ENCODE data around the gene POLE. TPM values are rescaled to one million over a fixed set of nuclear protein-coding genes. Genes with fewer than 3 reads are reported as not detected.

Gene POLE
- total RNA-seq, 1 experiment from 2014 or later: 200 TPM

DNA sequence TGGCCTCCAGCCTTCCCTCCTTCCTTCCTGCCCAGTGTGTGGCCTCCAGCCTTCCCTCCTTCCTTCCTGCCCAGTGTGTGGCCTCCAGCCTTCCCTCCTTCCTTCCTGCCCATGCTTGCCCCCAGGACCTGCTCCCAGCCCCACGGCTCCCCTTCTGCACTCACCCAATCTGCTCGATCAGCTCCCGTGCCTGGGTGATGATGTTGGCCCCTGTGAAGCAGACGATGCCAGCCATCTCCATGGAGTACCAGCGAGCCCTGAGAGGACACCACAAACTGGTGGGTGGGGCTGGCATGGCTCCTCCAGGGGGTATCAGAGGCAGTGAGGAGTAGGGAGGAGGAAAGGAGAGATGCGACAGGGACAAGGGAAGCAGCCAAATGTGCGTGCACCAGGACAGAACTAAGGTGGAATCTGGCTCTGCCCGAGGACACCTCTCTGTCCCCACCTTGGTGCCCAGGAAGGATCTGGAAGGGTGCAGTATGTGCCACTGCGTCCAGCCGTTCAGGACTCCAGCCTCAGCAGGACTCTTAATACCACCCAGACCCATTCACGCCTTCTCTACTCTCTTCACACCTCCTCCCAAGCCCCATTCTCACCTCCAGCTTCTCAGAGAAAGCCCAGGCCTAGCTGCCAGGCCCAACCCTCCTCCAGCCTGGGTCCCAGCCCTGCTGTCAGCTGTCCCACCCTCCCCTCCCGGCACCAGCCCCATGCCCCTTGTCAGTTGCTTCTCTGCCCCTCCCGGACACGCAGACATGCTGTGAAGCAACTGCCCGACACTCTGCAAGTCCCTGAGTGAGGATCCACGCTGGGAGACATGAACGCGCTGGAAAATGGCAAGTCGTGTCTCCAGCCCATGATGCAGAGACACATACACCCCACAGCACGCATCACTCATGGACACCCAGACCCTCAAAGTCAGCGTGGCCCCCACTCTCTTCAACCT is 22.7 kb downstream of the POLE start:
- H3K4me1 Mint-ChIP-seq (ENCODE audit: low read depth, unreplicated experiment): no peaks in the 10 kb centered on the region
- intact Hi-C loops (cut with micrococcal nuclease; ENCODE audit: unreplicated experiment): no loop called here
- no TSS peak for BruUV-seq (replicated peaks)
- H3K27ac Mint-ChIP-seq (ENCODE audit: unreplicated experiment): no peak overlapping the region
- CTCF ChIA-PET: no interaction called here
- H3K9me3 Mint-ChIP-seq (ENCODE audit: low read depth, unreplicated experiment): no peaks in the 10 kb centered on the region
- TF ChIP-seq, protein P1, sequence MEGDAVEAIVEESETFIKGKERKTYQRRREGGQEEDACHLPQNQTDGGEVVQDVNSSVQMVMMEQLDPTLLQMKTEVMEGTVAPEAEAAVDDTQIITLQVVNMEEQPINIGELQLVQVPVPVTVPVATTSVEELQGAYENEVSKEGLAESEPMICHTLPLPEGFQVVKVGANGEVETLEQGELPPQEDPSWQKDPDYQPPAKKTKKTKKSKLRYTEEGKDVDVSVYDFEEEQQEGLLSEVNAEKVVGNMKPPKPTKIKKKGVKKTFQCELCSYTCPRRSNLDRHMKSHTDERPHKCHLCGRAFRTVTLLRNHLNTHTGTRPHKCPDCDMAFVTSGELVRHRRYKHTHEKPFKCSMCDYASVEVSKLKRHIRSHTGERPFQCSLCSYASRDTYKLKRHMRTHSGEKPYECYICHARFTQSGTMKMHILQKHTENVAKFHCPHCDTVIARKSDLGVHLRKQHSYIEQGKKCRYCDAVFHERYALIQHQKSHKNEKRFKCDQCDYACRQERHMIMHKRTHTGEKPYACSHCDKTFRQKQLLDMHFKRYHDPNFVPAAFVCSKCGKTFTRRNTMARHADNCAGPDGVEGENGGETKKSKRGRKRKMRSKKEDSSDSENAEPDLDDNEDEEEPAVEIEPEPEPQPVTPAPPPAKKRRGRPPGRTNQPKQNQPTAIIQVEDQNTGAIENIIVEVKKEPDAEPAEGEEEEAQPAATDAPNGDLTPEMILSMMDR (IDR thresholded peaks at IDR 0.05; ENCODE audit: unreplicated experiment): no peak
- peaks cover 35% of the 10 kb centered on the region for H3K36me3 Mint-ChIP-seq (ENCODE audit: insufficient read depth, unreplicated experiment)
- DNase-seq: no peak
- no peak overlapping the region for H3K4me3 Mint-ChIP-seq (ENCODE audit: low read depth, unreplicated experiment)
- H3K27me3 Mint-ChIP-seq (ENCODE audit: unreplicated experiment): no peaks in the 10 kb centered on the region

DNA sequence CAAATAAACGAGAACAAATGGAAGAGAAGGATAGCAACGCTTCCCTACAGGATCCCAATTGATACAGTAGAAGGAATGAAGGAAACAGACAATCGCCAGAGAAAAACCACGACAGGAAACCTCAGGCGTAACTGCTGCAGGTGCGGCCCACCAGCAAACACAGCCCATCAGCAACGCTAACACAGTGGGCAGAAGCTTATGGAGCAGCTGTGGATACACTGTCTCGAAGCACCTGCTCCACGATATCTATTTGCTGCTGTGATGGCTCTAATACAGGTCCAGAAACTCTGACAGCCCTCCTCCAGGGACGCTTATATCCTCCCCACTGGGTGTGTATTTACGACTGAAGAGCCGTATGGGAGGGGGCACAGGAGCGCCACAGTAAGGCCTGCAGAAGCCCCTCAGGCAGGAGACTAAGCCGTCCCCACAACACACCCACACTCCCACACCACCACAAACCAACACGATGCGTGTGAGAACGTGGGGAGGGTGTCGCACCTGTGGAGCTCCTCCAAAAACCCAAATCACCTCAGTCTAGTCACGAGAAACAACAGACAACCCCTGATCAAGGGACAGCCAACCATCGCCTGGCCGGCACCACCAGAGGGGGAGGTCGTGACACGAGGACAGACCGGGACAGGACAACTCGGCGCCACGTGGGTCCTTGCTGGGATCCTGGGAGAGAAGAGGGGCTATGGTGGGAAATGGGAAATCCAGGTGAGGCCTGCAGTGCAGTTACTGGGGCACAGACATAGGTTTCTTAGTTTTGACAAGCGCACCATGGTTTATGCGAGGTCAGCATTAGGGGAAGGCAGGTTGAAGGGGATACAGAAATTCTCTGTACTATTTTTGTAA is 24.0 kb downstream of the POLE start:
- no TSS peak for BruUV-seq (replicated peaks)
- TF ChIP-seq, protein P1 (IDR thresholded peaks at IDR 0.05; ENCODE audit: unreplicated experiment): no peak
- DNase-seq: no peak
- Mint-ChIP-seq H3K4me3 (ENCODE audit: low read depth, unreplicated experiment) (no peak overlapping the region), H3K4me1 (ENCODE audit: low read depth, unreplicated experiment) (no peaks in the 10 kb centered on the region), H3K27me3 (ENCODE audit: unreplicated experiment) (no peaks in the 10 kb centered on the region), H3K9me3 (ENCODE audit: low read depth, unreplicated experiment) (no peaks in the 10 kb centered on the region), H3K27ac (ENCODE audit: unreplicated experiment) (no peak overlapping the region), H3K36me3 (ENCODE audit: insufficient read depth, unreplicated experiment) (peaks cover 23% of the 10 kb centered on the region)
- intact Hi-C loops (cut with micrococcal nuclease; ENCODE audit: unreplicated experiment): no loop called here
- CTCF ChIA-PET: no interaction called here

DNA sequence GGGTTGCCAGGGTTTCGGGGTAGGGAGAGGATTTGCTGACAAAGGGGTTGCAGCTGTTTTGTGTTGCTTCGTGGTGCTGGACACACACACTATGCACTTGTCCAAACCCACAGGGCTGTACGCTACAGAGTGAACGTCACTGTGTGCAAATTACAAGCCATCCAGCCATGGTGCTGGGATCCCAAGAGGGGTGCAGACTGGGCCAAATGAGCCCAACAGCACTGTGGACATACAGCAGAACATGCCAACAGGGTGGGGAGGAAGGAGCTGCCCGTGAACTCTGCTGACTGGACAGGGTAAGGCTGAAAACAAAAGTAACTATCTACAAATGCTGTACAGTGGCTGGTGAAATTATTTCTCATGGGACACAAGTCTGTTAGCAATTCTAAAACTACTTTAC is 25.2 kb downstream of the POLE start:
- BruUV-seq (replicated peaks): no TSS peak
- TF ChIP-seq, protein P1 (IDR thresholded peaks at IDR 0.05; ENCODE audit: unreplicated experiment): no peak
- intact Hi-C loops (cut with micrococcal nuclease; ENCODE audit: unreplicated experiment): no loop called here
- Mint-ChIP-seq H3K9me3 (ENCODE audit: low read depth, unreplicated experiment) (no peaks in the 10 kb centered on the region), H3K27me3 (ENCODE audit: unreplicated experiment) (no peaks in the 10 kb centered on the region), H3K4me1 (ENCODE audit: low read depth, unreplicated experiment) (no peaks in the 10 kb centered on the region), H3K36me3 (ENCODE audit: insufficient read depth, unreplicated experiment) (peaks cover 29% of the 10 kb centered on the region), H3K4me3 (ENCODE audit: low read depth, unreplicated experiment) (no peak overlapping the region), H3K27ac (ENCODE audit: unreplicated experiment) (no peak overlapping the region)
- CTCF ChIA-PET: interaction anchor here (1.4 kb wide), 1 partner anchor 13 kb away, joined by 3 read pairs; no protein-coding TSS in a partner anchor
- DNase-seq: no peak

DNA sequence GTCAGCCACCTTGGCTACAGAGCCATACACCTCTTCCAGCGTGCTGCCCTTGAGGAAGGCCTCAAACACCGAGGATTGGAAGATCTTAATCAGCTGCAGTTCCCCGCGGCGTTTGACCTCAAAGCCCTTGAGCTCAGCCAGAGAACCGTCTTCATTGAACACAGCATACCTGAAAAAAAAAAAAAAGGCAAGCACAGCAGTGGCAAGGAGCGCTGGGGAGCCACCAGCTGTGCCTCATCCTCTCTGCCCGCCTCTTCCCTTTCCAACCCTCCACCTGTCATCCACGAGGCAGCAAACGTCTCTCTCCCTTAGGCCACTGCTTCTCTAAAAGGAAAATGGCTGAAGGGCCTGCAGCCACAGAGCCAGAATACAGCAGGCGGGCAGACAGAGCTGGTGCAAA is 26.1 kb downstream of the POLE start:
- CTCF ChIA-PET: interaction anchor here (1.4 kb wide), 1 partner anchor 12 kb away, joined by 3 read pairs; no protein-coding TSS in a partner anchor
- peaks cover 35% of the 10 kb centered on the region for H3K36me3 Mint-ChIP-seq (ENCODE audit: insufficient read depth, unreplicated experiment)
- no peak for DNase-seq
- intact Hi-C loops (cut with micrococcal nuclease; ENCODE audit: unreplicated experiment): no loop called here
- no peaks in the 10 kb centered on the region for H3K27me3 Mint-ChIP-seq (ENCODE audit: unreplicated experiment)
- no peaks in the 10 kb centered on the region for H3K9me3 Mint-ChIP-seq (ENCODE audit: low read depth, unreplicated experiment)
- BruUV-seq (replicated peaks): no TSS peak
- no peaks in the 10 kb centered on the region for H3K4me1 Mint-ChIP-seq (ENCODE audit: low read depth, unreplicated experiment)
- TF ChIP-seq, protein P1 (IDR thresholded peaks at IDR 0.05; ENCODE audit: unreplicated experiment): no peak
- H3K4me3 Mint-ChIP-seq (ENCODE audit: low read depth, unreplicated experiment): no peak overlapping the region
- H3K27ac Mint-ChIP-seq (ENCODE audit: unreplicated experiment): no peak overlapping the region

Data from Calu3 (cell line).